CD4-positive, alpha-beta T cell (primary cell): Measurements from ENCODE around the gene NUDCD3. TPM values are rescaled to one million over a fixed set of nuclear protein-coding genes. Genes with fewer than 3 reads are reported as not detected.

ENCODE experiments used
- ATAC-seq: fragments of 200-7000 bp; cut with Tn5 transposase; one replicate; pipeline ENCODE4 v1.10.0; 2022; ENCODE audit warnings: mild to moderate bottlenecking; ENCODE audit not compliant: poor library complexity
- CTCF ChIA-PET: fragments of 350-600 bp; sonication (Branson Sonifier 250); formaldehyde crosslinking; loops from one replicate; lab custom pipeline; 2021; ENCODE audit warnings: antibody characterized with exemption, inconsistent platforms; lab: Charles Lee
- POLR2A ChIA-PET: fragments of 350-600 bp; sonication (Branson Sonifier 250); formaldehyde crosslinking; loops from one replicate; lab custom pipeline; 2021; ENCODE audit warnings: antibody characterized with exemption, inconsistent platforms; lab: Charles Lee
- DNase-seq, 14 experiments: peaks; one replicate each; pipeline ENCODE4 v3.0.0-alpha.2; 2013 to 2020; ENCODE audit warnings: mixed read lengths in 2 of 14
- H3K27ac ChIP-seq, 2 donors: one replicate each; pipeline versions ENCODE4 v1.5.1 to v1.7.0; 2013; ENCODE audit warnings: low read length in 2 of 2, low read depth in 1 of 2, mild to moderate bottlenecking in 1 of 2
- H3K27me3 ChIP-seq, 2 experiments: 1 replicate in 1 of 2; 2 replicates in 1 of 2; pipeline versions ENCODE4 v1.6.1 to v1.7.0; 2013; ENCODE audit warnings: low read length in 2 of 2, control low read depth in 1 of 2, mild to moderate bottlenecking in 1 of 2, moderate library complexity in 1 of 2; ENCODE audit not compliant: insufficient read depth in 2 of 2, control insufficient read depth in 1 of 2
- H3K36me3 ChIP-seq: one replicate; pipeline ENCODE4 v1.6.1; 2013; ENCODE audit warnings: low read length, control low read depth; ENCODE audit not compliant: insufficient read depth
- H3K4me1 ChIP-seq: one replicate; pipeline ENCODE4 v1.6.1; 2013; ENCODE audit warnings: low read length, control low read depth; ENCODE audit not compliant: insufficient read depth
- H3K4me3 ChIP-seq: one replicate; pipeline ENCODE4 v1.5.1; 2013; ENCODE audit warnings: mild to moderate bottlenecking, low read length, moderate library complexity
- H3K9me3 ChIP-seq, 2 experiments: 1 replicate in 1 of 2; 2 replicates in 1 of 2; pipeline versions ENCODE4 v1.6.1 to v1.7.0; 2013; ENCODE audit warnings: low read length in 2 of 2, mild to moderate bottlenecking in 2 of 2, control low read depth in 1 of 2, moderate library complexity in 1 of 2; ENCODE audit not compliant: control insufficient read depth in 1 of 2, insufficient read depth in 1 of 2
- H3K27ac Mint-ChIP-seq: one replicate; pipeline ENCODE4 v1.8.0; 2020; ENCODE audit warnings: mixed read lengths
- H3K27me3 Mint-ChIP-seq: one replicate; pipeline ENCODE4 v1.8.0; 2021; ENCODE audit warnings: mixed read lengths
- H3K36me3 Mint-ChIP-seq: one replicate; pipeline ENCODE4 v1.8.0; 2021; ENCODE audit warnings: low read depth, mixed read lengths
- H3K4me1 Mint-ChIP-seq: one replicate; pipeline ENCODE4 v1.8.0; 2021; ENCODE audit warnings: low read depth, mixed read lengths
- H3K4me3 Mint-ChIP-seq: one replicate; pipeline ENCODE4 v1.8.0; 2020; ENCODE audit warnings: mild to moderate bottlenecking, mixed read lengths
- H3K9me3 Mint-ChIP-seq: one replicate; pipeline ENCODE4 v1.8.0; 2020; ENCODE audit warnings: mixed read lengths
- CTCF ChIP-seq: fragments of 200-600 bp; IDR thresholded peaks from one replicate; pipeline ENCODE4 v1.8.0; 2022; ENCODE audit warnings: antibody characterized with exemption, mild to moderate bottlenecking
- intact Hi-C, 2 experiments: fragments of 100-400 bp; cut with DNase I in 1 of 2; cut with micrococcal nuclease in 1 of 2; formaldehyde crosslinking; loops; one replicate each; pipeline versions ENCODE4 v1.15.1 to v1.9.0; 2023 to 2025; cut with DNase I, micrococcal nuclease
- total RNA-seq, 174 experiments: library from RNA in 2 of 174; stranded (reverse) in 2 of 174; gene quantifications; one replicate each; pipeline ENCODE4 v1.2.3 and lab custom pipeline; 2021 to 2026

NUDCD3 gene
- total RNA-seq, 2 experiments from 2014 or later, result 56.6 to 60.6 TPM

- Histone ChIP-seq H3K27ac (no peak overlapping the region), H3K9me3 (no peaks in the 10 kb centered on the region), H3K4me1 (peaks cover 27% of the 10 kb centered on the region), H3K4me3 (no peak overlapping the region), H3K27me3 (no peaks in the 10 kb centered on the region), H3K36me3 (peaks cover 22% of the 10 kb centered on the region)
- H3K36me3 Mint-ChIP-seq, result peaks cover 54% of the 10 kb centered on the region
- H3K27me3 Mint-ChIP-seq, result no peaks in the 10 kb centered on the region
- no peak overlapping the region for H3K27ac Mint-ChIP-seq
- no peak overlapping the region for H3K4me3 Mint-ChIP-seq
- ATAC-seq (no peak), DNase-seq (no peak)
- CTCF ChIA-PET, result no interaction called here
- no peak for TF ChIP-seq CTCF
- peaks cover 67% of the 10 kb centered on the region for H3K4me1 Mint-ChIP-seq
- no peaks in the 10 kb centered on the region for H3K9me3 Mint-ChIP-seq
- POLR2A ChIA-PET, result no interaction called here
- intact Hi-C loops, result no loop called here
These were observed 35.3 kb downstream of the NUDCD3 start for GRCh38 chr7:44455155-44455554.

GRCh38 chr7:44454348-44454747, 36.1 kb downstream of the NUDCD3 start:
- Histone ChIP-seq H3K27ac (no peak overlapping the region), H3K27me3 (no peaks in the 10 kb centered on the region), H3K4me3 (no peak overlapping the region), H3K9me3 (no peaks in the 10 kb centered on the region), H3K36me3 (peaks cover 22% of the 10 kb centered on the region), H3K4me1 (peaks cover 27% of the 10 kb centered on the region)
- H3K36me3 Mint-ChIP-seq, result peaks cover 55% of the 10 kb centered on the region
- TF ChIP-seq CTCF, result no peak
- peaks cover 67% of the 10 kb centered on the region for H3K4me1 Mint-ChIP-seq
- ChIA-PET CTCF (no interaction called here), POLR2A (interaction anchor here (0.7 kb wide), 1 partner anchor 35 kb away, joined by 4 read pairs; no protein-coding TSS in a partner anchor)
- H3K27me3 Mint-ChIP-seq, result no peaks in the 10 kb centered on the region
- DNase-seq, result peak in 2 of 14 experiments; percentile 22 to 24
- H3K27ac Mint-ChIP-seq, result no peak overlapping the region
- no peaks in the 10 kb centered on the region for H3K9me3 Mint-ChIP-seq
- intact Hi-C loops, result no loop called here
- peak; percentile 48 for ATAC-seq
- H3K4me3 Mint-ChIP-seq, result no peak overlapping the region

GRCh38 chr7:44451123-44451522, 39.3 kb downstream of the NUDCD3 start:
- ATAC-seq (no peak), DNase-seq (no peak)
- CTCF ChIA-PET, result interaction anchor here (1.0 to 1.4 kb wide), 2 partner anchors 10 to 114 kb away, joined by 3 read pairs; no protein-coding TSS in a partner anchor
- Mint-ChIP-seq H3K9me3 (no peaks in the 10 kb centered on the region), H3K4me3 (no peak overlapping the region), H3K27ac (no peak overlapping the region), H3K27me3 (no peaks in the 10 kb centered on the region), H3K4me1 (peaks cover 71% of the 10 kb centered on the region), H3K36me3 (peaks cover 68% of the 10 kb centered on the region)
- POLR2A ChIA-PET, result no interaction called here
- no peak overlapping the region for H3K4me3 ChIP-seq
- no peaks in the 10 kb centered on the region for H3K27me3 ChIP-seq
- peaks cover 52% of the 10 kb centered on the region for H3K36me3 ChIP-seq
- peaks cover 16% of the 10 kb centered on the region for H3K4me1 ChIP-seq
- H3K27ac ChIP-seq, result no peak overlapping the region
- intact Hi-C loops, result no loop called here
- no peak for TF ChIP-seq CTCF
- H3K9me3 ChIP-seq, result no peaks in the 10 kb centered on the region
